Measurements from ENCODE around the gene ARID5B.
A peak's percentile ranks its signal among the peaks of the same experiment; 100 is the strongest.

The ARID5B gene

DNA sequence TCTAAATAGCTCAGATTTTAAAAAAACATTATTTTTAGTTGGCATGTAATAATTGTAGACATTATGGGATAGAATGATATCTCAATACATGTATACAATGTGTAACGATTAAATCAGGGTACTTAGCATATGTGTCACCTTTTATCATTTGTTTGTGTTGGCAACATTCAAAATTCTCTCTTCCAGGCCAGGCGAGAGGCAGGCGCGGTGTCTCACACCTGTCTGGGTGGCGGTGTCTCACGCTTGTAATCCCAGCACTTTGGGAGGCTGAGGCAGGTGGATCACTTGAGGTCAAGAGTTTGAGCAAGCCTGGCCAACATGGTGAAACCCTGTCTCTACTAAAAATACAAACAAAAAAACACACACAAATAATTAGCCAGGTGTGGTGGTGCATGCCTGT lies 215.4 kb downstream of the ARID5B start:
- no peak overlapping the region for H3K4me3 ChIP-seq (ENCODE audit: low read length)
- TF ChIP-seq, protein P1, sequence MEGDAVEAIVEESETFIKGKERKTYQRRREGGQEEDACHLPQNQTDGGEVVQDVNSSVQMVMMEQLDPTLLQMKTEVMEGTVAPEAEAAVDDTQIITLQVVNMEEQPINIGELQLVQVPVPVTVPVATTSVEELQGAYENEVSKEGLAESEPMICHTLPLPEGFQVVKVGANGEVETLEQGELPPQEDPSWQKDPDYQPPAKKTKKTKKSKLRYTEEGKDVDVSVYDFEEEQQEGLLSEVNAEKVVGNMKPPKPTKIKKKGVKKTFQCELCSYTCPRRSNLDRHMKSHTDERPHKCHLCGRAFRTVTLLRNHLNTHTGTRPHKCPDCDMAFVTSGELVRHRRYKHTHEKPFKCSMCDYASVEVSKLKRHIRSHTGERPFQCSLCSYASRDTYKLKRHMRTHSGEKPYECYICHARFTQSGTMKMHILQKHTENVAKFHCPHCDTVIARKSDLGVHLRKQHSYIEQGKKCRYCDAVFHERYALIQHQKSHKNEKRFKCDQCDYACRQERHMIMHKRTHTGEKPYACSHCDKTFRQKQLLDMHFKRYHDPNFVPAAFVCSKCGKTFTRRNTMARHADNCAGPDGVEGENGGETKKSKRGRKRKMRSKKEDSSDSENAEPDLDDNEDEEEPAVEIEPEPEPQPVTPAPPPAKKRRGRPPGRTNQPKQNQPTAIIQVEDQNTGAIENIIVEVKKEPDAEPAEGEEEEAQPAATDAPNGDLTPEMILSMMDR (conservative IDR thresholded peaks at IDR 0.05; ENCODE audit: low read length), result no peak
- DNase-seq (ENCODE audit: low read depth), result no peak

DNA sequence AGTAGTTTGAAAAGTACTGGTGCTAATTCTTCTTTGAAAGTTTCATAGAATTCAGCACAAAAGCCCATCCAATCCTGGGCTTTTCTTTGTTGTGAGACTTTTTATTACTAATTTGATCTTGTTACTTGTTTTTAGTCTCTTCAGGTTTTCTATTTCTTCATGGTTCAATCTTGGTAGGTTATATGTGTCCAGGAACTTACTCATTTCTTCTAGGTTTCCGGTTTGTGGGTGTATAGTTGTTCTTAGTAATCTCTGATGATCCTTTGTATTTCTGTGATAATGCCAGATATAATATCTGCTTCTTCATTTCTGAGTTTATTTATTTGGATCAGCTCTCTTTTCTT lies 219.7 kb downstream of the ARID5B start:
- TF ChIP-seq, protein P1 (conservative IDR thresholded peaks at IDR 0.05; ENCODE audit: low read length), result no peak
- DNase-seq (ENCODE audit: low read depth), result no peak
- H3K4me3 ChIP-seq (ENCODE audit: low read length), result no peak overlapping the region

DNA sequence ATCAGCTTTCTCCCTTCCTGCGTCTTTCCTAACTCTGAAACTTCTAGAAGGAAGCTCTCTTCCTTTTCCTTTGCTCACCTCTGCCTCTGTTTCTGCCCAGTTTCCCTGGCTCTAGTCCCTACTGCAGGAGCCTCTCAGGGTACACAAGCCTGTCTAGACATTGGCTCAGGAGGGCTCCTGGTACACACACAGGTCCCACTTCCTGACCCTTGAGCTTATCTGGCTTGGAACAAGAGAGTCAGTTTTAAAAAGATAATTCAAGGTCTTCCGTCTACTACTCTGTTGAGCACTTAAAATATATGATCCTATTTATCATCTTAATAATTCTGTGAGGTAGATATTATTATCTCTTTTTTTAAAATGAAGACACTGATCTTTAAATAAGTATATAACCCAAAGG lies 226.5 kb downstream of the ARID5B start:
- no peak for DNase-seq (ENCODE audit: low read depth)
- TF ChIP-seq, protein P1 (conservative IDR thresholded peaks at IDR 0.05; ENCODE audit: low read length), result no peak
- no peak overlapping the region for H3K4me3 ChIP-seq (ENCODE audit: low read length)

DNA sequence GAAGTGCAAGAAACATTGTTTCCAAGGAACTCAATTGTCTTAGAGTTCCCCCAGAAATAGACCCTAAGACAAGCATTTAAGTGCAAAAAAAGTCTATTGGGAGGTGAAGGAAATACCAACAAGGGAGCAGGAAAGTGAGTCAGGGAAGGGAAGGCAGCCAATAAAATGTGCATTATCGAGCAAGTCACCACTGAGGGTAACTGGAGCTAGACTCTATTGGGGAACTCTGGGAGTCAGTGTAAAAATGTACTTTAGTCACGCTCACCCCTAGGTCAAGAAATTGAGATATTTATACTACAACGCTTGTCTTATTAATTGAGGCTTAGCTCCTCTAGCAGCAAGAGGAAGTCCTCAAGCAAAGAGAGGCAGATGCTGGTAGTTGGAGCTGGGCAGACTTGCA lies 229.4 kb downstream of the ARID5B start:
- peak; percentile 77 for DNase-seq (ENCODE audit: low read depth)
- TF ChIP-seq, protein P1 (conservative IDR thresholded peaks at IDR 0.05; ENCODE audit: low read length), result no peak
- no peak overlapping the region for H3K4me3 ChIP-seq (ENCODE audit: low read length)

DNA sequence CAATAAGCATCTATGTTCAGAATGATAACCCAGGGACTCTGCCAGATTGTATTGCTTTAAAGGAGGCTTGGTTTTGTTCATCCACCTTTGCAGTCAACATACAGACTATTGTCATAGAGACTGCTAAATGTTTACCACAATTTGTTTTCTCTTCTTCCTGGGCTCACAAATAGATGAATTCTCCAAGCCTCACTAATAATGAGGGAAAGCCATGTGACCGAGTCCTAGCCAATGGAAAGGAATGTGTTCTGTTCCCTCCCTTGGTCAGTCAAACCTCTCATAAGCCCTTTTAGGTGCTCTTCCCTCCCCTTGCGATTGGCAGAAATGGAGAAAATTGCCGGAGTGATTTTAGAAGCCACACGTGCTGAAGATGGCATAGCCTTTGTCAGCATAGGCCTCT lies 230.2 kb downstream of the ARID5B start:
- DNase-seq (ENCODE audit: low read depth), result no peak
- TF ChIP-seq, protein P1 (conservative IDR thresholded peaks at IDR 0.05; ENCODE audit: low read length), result no peak
- H3K4me3 ChIP-seq (ENCODE audit: low read length), result no peak overlapping the region

DNA sequence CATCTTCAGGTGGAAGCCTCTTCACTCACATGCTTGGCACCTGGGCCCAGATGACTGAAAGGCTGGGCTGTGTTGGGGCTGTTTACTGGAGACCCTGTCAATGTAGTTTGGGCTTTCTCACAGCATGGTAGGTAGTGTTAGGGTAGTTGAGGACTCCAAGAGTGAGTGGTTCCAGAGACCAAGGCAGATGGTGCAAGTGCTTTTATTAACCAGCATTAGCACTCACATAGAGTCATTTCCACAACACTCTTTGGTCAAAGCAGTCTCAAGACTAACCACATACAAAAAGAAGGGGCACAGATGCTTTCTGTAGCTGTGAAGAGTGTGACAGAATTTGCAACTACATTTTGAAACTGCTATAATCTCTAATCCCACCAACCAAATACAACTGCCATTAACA lies 232.1 kb downstream of the ARID5B start:
- no peak overlapping the region for H3K4me3 ChIP-seq (ENCODE audit: low read length)
- TF ChIP-seq, protein P1 (conservative IDR thresholded peaks at IDR 0.05; ENCODE audit: low read length), result no peak
- DNase-seq (ENCODE audit: low read depth), result no peak

DNA sequence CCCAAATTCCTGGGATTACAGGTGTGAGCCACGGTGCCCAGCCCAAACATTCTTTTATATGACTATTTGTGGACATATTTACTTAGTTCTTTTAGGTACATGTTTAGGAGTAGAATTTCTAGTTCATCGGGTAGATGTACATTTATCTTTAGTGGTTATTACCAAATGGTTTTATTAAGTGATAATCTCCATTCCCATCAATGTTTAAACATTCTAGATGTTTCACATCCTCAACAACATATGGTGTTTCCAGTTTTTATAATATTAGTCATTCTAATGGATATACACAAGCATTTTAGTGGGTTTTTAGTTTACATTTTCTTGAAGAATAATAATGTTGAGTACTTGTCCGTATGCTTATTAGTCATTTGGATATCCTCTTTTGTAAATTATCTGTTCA lies 235.4 kb downstream of the ARID5B start:
- DNase-seq (ENCODE audit: low read depth), result no peak
- TF ChIP-seq, protein P1 (conservative IDR thresholded peaks at IDR 0.05; ENCODE audit: low read length), result no peak
- no peak overlapping the region for H3K4me3 ChIP-seq (ENCODE audit: low read length)
